Body of pancreas (tissue), 4 donors: ENCODE measurements around the gene RXRA. TPM values are rescaled to one million over a fixed set of nuclear protein-coding genes. Genes with fewer than 3 reads are reported as not detected.

Source experiments
- ATAC-seq: fragments of 150-250 bp; one replicate; pipeline ENCODE4 v1.9.1; 2016
- DNase-seq, 4 donors: peaks; one replicate each; pipeline ENCODE4 v3.0.0-alpha.2; 2019
- H3K27ac ChIP-seq, 4 donors: fragments of 200-600 bp; sonication (generic); 1 replicate in 3 of 4; 2 replicates in 1 of 4; pipeline versions ENCODE4 v1.5.1 to v1.6.1; 2016 to 2019; ENCODE audit warnings: mild to moderate bottlenecking in 1 of 4, mixed read lengths in 1 of 4, moderate library complexity in 1 of 4
- H3K27me3 ChIP-seq, 2 donors: fragments of 200-600 bp; sonication (generic); one replicate each; pipeline ENCODE4 v1.6.0; 2016; ENCODE audit warnings: mild to moderate bottlenecking in 1 of 2
- H3K36me3 ChIP-seq, 2 donors: fragments of 200-600 bp; sonication (generic); replicated peaks in 1 of 2; 2 replicates each; pipeline ENCODE4 v1.5.1; 2016; ENCODE audit warnings: low read depth in 2 of 2; ENCODE audit not compliant: insufficient read depth in 1 of 2
- H3K4me1 ChIP-seq: fragments of 200-600 bp; sonication (generic); one replicate; pipeline ENCODE4 v1.6.0; 2016
- H3K4me3 ChIP-seq, 2 donors: fragments of 200-600 bp; sonication (generic); 1 replicate in 1 of 2; 2 replicates in 1 of 2; pipeline ENCODE4 v1.5.1; 2016 to 2019
- H3K9me3 ChIP-seq, 3 donors: fragments of 200-600 bp; sonication (generic); 1 replicate in 2 of 3; 2 replicates in 1 of 3; pipeline ENCODE4 v1.5.1; 2016
- POLR2A ChIP-seq, 3 donors: fragments of 450-650 bp; IDR thresholded peaks; one replicate each; pipeline ENCODE4 v1.6.1; 2016; ENCODE audit warnings: antibody characterized with exemption in 3 of 3, mild to moderate bottlenecking in 2 of 3
- WGBS, 2 donors: methylation state at CpG; one replicate each; pipeline ENCODE4 v1.1.5; 2017; 5-methylcytosine and 5-hydroxymethylcytosine counted together
- intact Hi-C: fragments of 100-400 bp; cut with DNase I; formaldehyde crosslinking; loops from one replicate; pipeline ENCODE4 v1.15.1; 2023
- microRNA-seq, 2 donors: library from miRNA; unstranded; fragments of <30 nt; microRNA quantifications; one replicate each; pipeline ENCODE4, GENCODE V29; 2016; ENCODE audit warnings: borderline number of aligned reads in 2 of 2, borderline replicate concordance in 2 of 2
- small RNA-seq: library from RNA; depleted of rRNA; stranded (forward); fragments of <200 nt; gene quantifications from one replicate; pipeline ENCODE3, GENCODE V24; 2016
- total RNA-seq, 2 donors: library from RNA; depleted of rRNA; stranded (reverse); fragments of >200 nt; gene quantifications; one replicate each; pipeline ENCODE4 v1.1.0, GENCODE V29; 2016
- TF ChIP-seq, protein P1 (sequence below), 7 experiments: fragments of 450-650 bp in 4 of 7; fragments of 200-600 bp in 3 of 7; sonication (generic) in 3 of 7; IDR thresholded peaks; one replicate each; pipeline ENCODE4 v1.5.1; 2016 to 2019; ENCODE audit warnings: antibody characterized with exemption in 7 of 7

Gene RXRA
- total RNA-seq, 2 donors from 2014 or later = 31.4 to 41.9 TPM

DNA sequence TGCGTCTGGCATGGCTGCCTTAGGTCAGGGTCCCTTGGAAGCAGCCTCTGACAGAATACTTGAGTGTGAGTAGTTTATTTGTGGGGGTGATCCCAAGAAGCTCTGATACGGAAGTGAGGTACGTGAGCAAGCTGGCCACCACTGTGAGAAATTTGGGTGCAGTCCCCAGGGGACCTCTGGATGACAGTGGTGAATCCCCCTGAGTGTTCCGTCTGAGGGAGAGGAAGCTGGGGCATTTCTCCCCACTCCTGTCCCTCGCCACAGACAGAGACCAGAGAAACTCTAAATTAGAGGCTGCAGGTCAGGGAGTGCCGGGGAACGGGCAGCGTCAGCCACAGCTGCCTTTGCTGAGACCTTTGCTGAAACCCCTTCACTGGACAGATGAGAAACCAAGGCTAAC lies 159.4 kb downstream of the RXRA start:
- TF ChIP-seq POLR2A (IDR thresholded peaks at IDR 0.05) = no peak
- TF ChIP-seq, protein P1, sequence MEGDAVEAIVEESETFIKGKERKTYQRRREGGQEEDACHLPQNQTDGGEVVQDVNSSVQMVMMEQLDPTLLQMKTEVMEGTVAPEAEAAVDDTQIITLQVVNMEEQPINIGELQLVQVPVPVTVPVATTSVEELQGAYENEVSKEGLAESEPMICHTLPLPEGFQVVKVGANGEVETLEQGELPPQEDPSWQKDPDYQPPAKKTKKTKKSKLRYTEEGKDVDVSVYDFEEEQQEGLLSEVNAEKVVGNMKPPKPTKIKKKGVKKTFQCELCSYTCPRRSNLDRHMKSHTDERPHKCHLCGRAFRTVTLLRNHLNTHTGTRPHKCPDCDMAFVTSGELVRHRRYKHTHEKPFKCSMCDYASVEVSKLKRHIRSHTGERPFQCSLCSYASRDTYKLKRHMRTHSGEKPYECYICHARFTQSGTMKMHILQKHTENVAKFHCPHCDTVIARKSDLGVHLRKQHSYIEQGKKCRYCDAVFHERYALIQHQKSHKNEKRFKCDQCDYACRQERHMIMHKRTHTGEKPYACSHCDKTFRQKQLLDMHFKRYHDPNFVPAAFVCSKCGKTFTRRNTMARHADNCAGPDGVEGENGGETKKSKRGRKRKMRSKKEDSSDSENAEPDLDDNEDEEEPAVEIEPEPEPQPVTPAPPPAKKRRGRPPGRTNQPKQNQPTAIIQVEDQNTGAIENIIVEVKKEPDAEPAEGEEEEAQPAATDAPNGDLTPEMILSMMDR (IDR thresholded peaks at IDR 0.05) = no peak
- H3K27ac ChIP-seq = no peak overlapping the region
- DNase-seq = peak in 1 of 4 donors; percentile 3
- no peak overlapping the region for H3K4me3 ChIP-seq
- H3K9me3 ChIP-seq = no peaks in the 10 kb centered on the region
- H3K27me3 ChIP-seq = no peaks in the 10 kb centered on the region
- no peaks in the 10 kb centered on the region for H3K4me1 ChIP-seq
- H3K36me3 ChIP-seq = no peaks in the 10 kb centered on the region
- WGBS, 2 donors = 72 to 81% methylated on average over 5 to 8 of the region's 8 CpGs
- intact Hi-C loops = no loop called here
- ATAC-seq = no peak

DNA sequence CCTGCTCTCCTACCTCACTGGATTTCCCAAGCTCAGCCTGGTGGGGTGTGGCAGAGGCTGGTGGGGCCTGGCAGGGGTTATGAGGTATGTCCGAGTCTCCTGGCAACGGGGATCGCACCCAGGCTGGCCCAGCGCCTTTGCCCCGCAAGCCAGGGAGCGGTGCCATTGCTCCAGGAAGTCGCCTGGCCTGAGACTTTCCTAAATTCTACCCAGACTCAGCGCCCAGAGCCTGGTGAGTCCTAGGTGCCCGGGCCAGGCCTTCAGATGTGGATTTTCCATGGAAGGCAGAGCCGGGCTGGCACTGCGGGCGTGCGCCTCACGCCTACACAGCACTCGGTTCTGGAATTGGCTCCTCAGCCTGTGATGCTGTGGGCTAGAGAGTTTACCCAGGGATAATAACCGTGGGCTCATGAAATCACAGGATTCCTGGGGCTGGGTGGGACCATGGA lies 159.9 kb downstream of the RXRA start:
- peak in 2 of 4 donors; percentile 3 to 4 for DNase-seq
- WGBS, 2 donors = 80 to 100% methylated on average over 5 to 16 of the region's 16 CpGs
- Histone ChIP-seq H3K27me3 (no peaks in the 10 kb centered on the region), H3K9me3 (no peaks in the 10 kb centered on the region), H3K4me1 (no peaks in the 10 kb centered on the region), H3K4me3 (no peak overlapping the region), H3K27ac (no peak overlapping the region), H3K36me3 (no peaks in the 10 kb centered on the region)
- ATAC-seq = no peak
- intact Hi-C loops = no loop called here
- TF ChIP-seq, protein P1 (IDR thresholded peaks at IDR 0.05) = no peak
- TF ChIP-seq POLR2A (IDR thresholded peaks at IDR 0.05) = no peak

DNA sequence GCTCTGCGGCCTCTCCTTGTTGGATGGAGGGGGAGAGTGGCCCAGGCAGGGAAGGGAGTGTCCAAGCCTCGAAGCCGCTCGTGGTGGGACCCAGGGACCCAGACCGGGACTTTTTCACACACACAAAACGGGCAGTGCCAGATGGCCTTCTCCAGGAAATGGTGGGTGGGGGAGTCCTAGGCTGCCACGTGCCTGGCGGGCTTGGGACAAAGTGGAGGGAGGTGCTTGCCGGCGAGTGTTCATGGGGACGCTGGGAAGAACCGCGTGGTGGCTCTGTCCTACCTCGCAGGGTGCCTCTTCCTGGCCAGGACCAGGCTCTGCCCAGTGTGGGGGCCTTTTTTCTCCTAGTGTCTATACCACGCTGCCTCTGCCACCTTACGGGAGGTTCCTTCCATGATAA lies 160.3 kb downstream of the RXRA start:
- intact Hi-C loops = no loop called here
- DNase-seq (peak in 2 of 4 donors; percentile 1 to 3), ATAC-seq (no peak)
- H3K27me3 ChIP-seq = no peaks in the 10 kb centered on the region
- WGBS, 2 donors = 72 to 78% methylated on average over 7 to 16 of the region's 16 CpGs
- TF ChIP-seq, protein P1 (IDR thresholded peaks at IDR 0.05) = no peak
- TF ChIP-seq POLR2A (IDR thresholded peaks at IDR 0.05) = no peak
- H3K4me3 ChIP-seq = no peak overlapping the region
- H3K9me3 ChIP-seq = no peaks in the 10 kb centered on the region
- no peaks in the 10 kb centered on the region for H3K36me3 ChIP-seq
- no peak overlapping the region for H3K27ac ChIP-seq
- H3K4me1 ChIP-seq = no peaks in the 10 kb centered on the region

Small RNA genes lying within 50 kb of the gene (microRNA-seq; reads per million reads assigned to microRNA genes)
- gene MIR4669 = 0 reads per million in 2 donors

Small RNA genes lying within 50 kb of the gene (small RNA-seq; reads per million reads assigned to genes)
- not detected for gene MIR4669

Other genes with a start within 250 kb of the RXRA start
- 10 to 100 TPM; 12.5 to 19.1 TPM for gene WDR5, start 190.4 kb upstream of the RXRA start, total RNA-seq
- gene RNU6ATAC, start 161.9 kb upstream of the RXRA start, total RNA-seq = not detected